Duodenal mucosa (tissue), 2 donors: ENCODE measurements around the gene RAB36.

Experiments used
- H3K27ac ChIP-seq: one replicate; pipeline ENCODE4 v1.7.0; 2013; ENCODE audit warnings: low read depth, low read length
- H3K27me3 ChIP-seq, 2 donors: one replicate each; pipeline ENCODE4 v1.7.0; 2013; ENCODE audit warnings: low read length in 2 of 2, control low read depth in 1 of 2; ENCODE audit not compliant: insufficient read depth in 2 of 2, control insufficient read depth in 1 of 2
- H3K36me3 ChIP-seq, 2 donors: one replicate each; pipeline ENCODE4 v1.7.0; 2013; ENCODE audit warnings: low read length in 2 of 2, control low read depth in 1 of 2; ENCODE audit not compliant: insufficient read depth in 2 of 2, control insufficient read depth in 1 of 2
- H3K4me1 ChIP-seq, 2 donors: one replicate each; pipeline ENCODE4 v1.7.0; 2013; ENCODE audit warnings: low read length in 2 of 2, control low read depth in 1 of 2; ENCODE audit not compliant: insufficient read depth in 2 of 2, control insufficient read depth in 1 of 2
- H3K4me3 ChIP-seq, 2 donors: one replicate each; pipeline ENCODE4 v1.7.0; 2013; ENCODE audit warnings: low read length in 2 of 2, low read depth in 1 of 2
- H3K9ac ChIP-seq, 2 donors: one replicate each; pipeline ENCODE4 v1.7.0; 2013; ENCODE audit warnings: low read length in 2 of 2, low read depth in 1 of 2
- H3K9me3 ChIP-seq, 2 donors: one replicate each; pipeline ENCODE4 v1.7.0; 2013; ENCODE audit warnings: low read length in 2 of 2, control low read depth in 1 of 2; ENCODE audit not compliant: control insufficient read depth in 1 of 2

Gene RAB36

GRCh38 chr22:23121424-23121823, 23.9 kb upstream of the RAB36 start:
- H3K9me3 ChIP-seq = no peaks in the 10 kb centered on the region
- H3K36me3 ChIP-seq = no peaks in the 10 kb centered on the region
- H3K4me1 ChIP-seq = no peaks in the 10 kb centered on the region
- H3K27ac ChIP-seq = no peak overlapping the region
- no peak overlapping the region for H3K4me3 ChIP-seq
- H3K27me3 ChIP-seq = no peaks in the 10 kb centered on the region
- no peak overlapping the region for H3K9ac ChIP-seq

GRCh38 chr22:23122216-23122957, 22.9 kb upstream of the RAB36 start:
- Histone ChIP-seq H3K4me3 (no peak overlapping the region), H3K27ac (no peak overlapping the region), H3K27me3 (no peaks in the 10 kb centered on the region), H3K9ac (no peak overlapping the region), H3K36me3 (no peaks in the 10 kb centered on the region), H3K9me3 (no peaks in the 10 kb centered on the region), H3K4me1 (no peaks in the 10 kb centered on the region)

GRCh38 chr22:23122992-23123803, 22.1 kb upstream of the RAB36 start:
- H3K27ac ChIP-seq = no peak overlapping the region

GRCh38 chr22:23123804-23124254, 21.4 kb upstream of the RAB36 start:
- Histone ChIP-seq H3K36me3 (no peaks in the 10 kb centered on the region), H3K4me3 (no peak overlapping the region), H3K4me1 (no peaks in the 10 kb centered on the region), H3K9ac (no peak overlapping the region), H3K27me3 (no peaks in the 10 kb centered on the region), H3K9me3 (no peaks in the 10 kb centered on the region), H3K27ac (no peak overlapping the region)

More at GRCh38 chr22:23122992-23123803, 22.1 kb upstream of the RAB36 start:
- Histone ChIP-seq H3K9me3 (no peaks in the 10 kb centered on the region), H3K27me3 (no peaks in the 10 kb centered on the region), H3K36me3 (no peaks in the 10 kb centered on the region), H3K4me1 (no peaks in the 10 kb centered on the region), H3K4me3 (no peak overlapping the region), H3K9ac (no peak overlapping the region)

GRCh38 chr22:23124611-23125511, 20.4 kb upstream of the RAB36 start:
- H3K27ac ChIP-seq = no peak overlapping the region
- H3K9me3 ChIP-seq = no peaks in the 10 kb centered on the region
- H3K36me3 ChIP-seq = no peaks in the 10 kb centered on the region
- no peak overlapping the region for H3K4me3 ChIP-seq
- H3K4me1 ChIP-seq = no peaks in the 10 kb centered on the region
- no peak overlapping the region for H3K9ac ChIP-seq
- no peaks in the 10 kb centered on the region for H3K27me3 ChIP-seq

- Histone ChIP-seq H3K4me1 (no peaks in the 10 kb centered on the region), H3K27ac (no peak overlapping the region), H3K9me3 (no peaks in the 10 kb centered on the region), H3K27me3 (no peaks in the 10 kb centered on the region), H3K4me3 (no peak overlapping the region), H3K36me3 (no peaks in the 10 kb centered on the region), H3K9ac (no peak overlapping the region)
Measured at GRCh38 chr22:23125512-23126103, 19.7 kb upstream of the RAB36 start.

- Histone ChIP-seq H3K9me3 (no peaks in the 10 kb centered on the region), H3K27ac (no peak overlapping the region), H3K4me1 (no peaks in the 10 kb centered on the region), H3K9ac (no peak overlapping the region), H3K27me3 (no peaks in the 10 kb centered on the region), H3K36me3 (no peaks in the 10 kb centered on the region), H3K4me3 (no peak overlapping the region)
Measured at GRCh38 chr22:23126165-23127054, 18.9 kb upstream of the RAB36 start.

- Histone ChIP-seq H3K9ac (no peak overlapping the region), H3K27me3 (no peaks in the 10 kb centered on the region), H3K36me3 (no peaks in the 10 kb centered on the region), H3K4me3 (no peak overlapping the region), H3K27ac (no peak overlapping the region), H3K9me3 (no peaks in the 10 kb centered on the region), H3K4me1 (no peaks in the 10 kb centered on the region)
Measured at GRCh38 chr22:23127055-23127756, 18.1 kb upstream of the RAB36 start.
